HCT116 (cell line): Measurements from ENCODE around the gene USP8. TPM values are rescaled to one million over a fixed set of nuclear protein-coding genes. Genes with fewer than 3 reads are reported as not detected.

ENCODE experiments used
- ATAC-seq: fragments of 200-7000 bp; cut with Tn5 transposase; 2 replicates; pipeline ENCODE4 v1.9.1; 2020; ENCODE audit warnings: mild to moderate bottlenecking, moderate library complexity
- BruUV-seq: library from RNA; stranded (reverse); fragments of 400-500 nt; replicated peaks from 2 replicates; lab custom pipeline; 2021; lab: Mats Ljungman, UMichigan
- CTCF ChIA-PET: fragments of 300-600 bp; sonication (Branson Sonifier 250); formaldehyde crosslinking; loops from one replicate; lab custom pipeline; 2021; ENCODE audit warnings: antibody characterized with exemption; lab: Charles Lee
- POLR2A ChIA-PET: fragments of 300-600, 350-600 bp; sonication (Branson Sonifier 250); formaldehyde crosslinking; loops from one replicate; lab custom pipeline; 2021; ENCODE audit warnings: antibody characterized with exemption; lab: Charles Lee
- RAD21 ChIA-PET, 2 experiments: fragments of 300-600 bp; sonication (Branson Sonifier 250); formaldehyde crosslinking; loops; one replicate each; lab custom pipeline; 2023; ENCODE audit warnings: low total read pairs in 2 of 2; ENCODE audit not compliant: uncharacterized antibody in 2 of 2, unreplicated experiment in 2 of 2, low non-redundant PET in 1 of 2; lab: Charles Lee
- DNase-seq: peaks from one replicate; pipeline ENCODE4 v3.0.0-alpha.2; 2010; ENCODE audit warnings: low read depth, low spot score
- H2AFZ ChIP-seq: fragments of 200-600 bp; shearing (Covaris generic), sonication (generic); 2 replicates; pipeline ENCODE4 v1.6.1; 2017; ENCODE audit warnings: low read depth, mixed run types, mixed read lengths, antibody characterized with exemption, low read length; ENCODE audit not compliant: poor library complexity, severe bottlenecking
- H3K27ac ChIP-seq: 2 replicates; pipeline ENCODE4 v1.5.1; 2012; ENCODE audit warnings: low read depth, low read length
- H3K27me3 ChIP-seq: fragments of 200-600 bp; sonication (generic); 2 replicates; pipeline ENCODE4 v1.6.1; 2016; ENCODE audit warnings: mixed run types, low read length, mixed read lengths; ENCODE audit not compliant: insufficient read depth
- H3K36me3 ChIP-seq, 2 experiments: fragments of 200-500 bp in 1 of 2; fragments of 200-600 bp in 1 of 2; sonication (Bioruptor generic) in 1 of 2; sonication (generic) in 1 of 2; 2 replicates each; pipeline versions ENCODE4 v1.5.1 to v1.6.1; 2014 to 2016; ENCODE audit warnings: low read length in 2 of 2, inconsistent platforms in 1 of 2, mixed read lengths in 1 of 2, mixed run types in 1 of 2; ENCODE audit not compliant: insufficient read depth in 2 of 2, control insufficient read depth in 1 of 2
- H3K4me1 ChIP-seq, 2 experiments: fragments of 200-600 bp in 1 of 2; sonication (generic) in 1 of 2; 2 replicates each; pipeline versions ENCODE4 v1.5.1 to v1.6.1; 2012 to 2017; ENCODE audit warnings: low read length in 2 of 2, inconsistent platforms in 1 of 2, mild to moderate bottlenecking in 1 of 2, mixed read lengths in 1 of 2, mixed run types in 1 of 2, moderate library complexity in 1 of 2; ENCODE audit not compliant: insufficient read depth in 2 of 2, control insufficient read depth in 1 of 2
- H3K4me2 ChIP-seq: fragments of 200-600 bp; sonication (generic); 2 replicates; pipeline ENCODE4 v1.6.1; 2017; ENCODE audit warnings: mixed run types, low read length, mixed read lengths
- H3K4me3 ChIP-seq, 2 experiments: fragments of 200-600 bp in 1 of 2; sonication (generic) in 1 of 2; replicated peaks in 1 of 2; 2 replicates each; pipeline ENCODE4 v1.5.1; 2011 to 2016; ENCODE audit warnings: low read length in 2 of 2, control low read depth in 1 of 2, low read depth in 1 of 2, mild to moderate bottlenecking in 1 of 2, mixed read lengths in 1 of 2, mixed run types in 1 of 2
- H3K79me2 ChIP-seq: fragments of 200-600 bp; sonication (generic); 2 replicates; pipeline ENCODE4 v1.6.1; 2017; ENCODE audit warnings: mild to moderate bottlenecking, mixed run types, low read length, moderate library complexity, mixed read lengths; ENCODE audit not compliant: insufficient read depth
- H3K9ac ChIP-seq: fragments of 200-600 bp; sonication (generic); 2 replicates; pipeline ENCODE4 v1.6.1; 2016; ENCODE audit warnings: low read length, mixed read lengths
- H3K9me2 ChIP-seq: fragments of 200-600 bp; sonication (generic), shearing (Covaris generic); 2 replicates; pipeline ENCODE4 v1.6.1; 2017; ENCODE audit warnings: mixed run types, mild to moderate bottlenecking, moderate library complexity; ENCODE audit not compliant: insufficient read depth
- H3K9me3 ChIP-seq, 2 experiments: fragments of 200-500 bp in 1 of 2; fragments of 200-600 bp in 1 of 2; sonication (Bioruptor generic) in 1 of 2; sonication (generic) in 1 of 2; 2 replicates each; pipeline ENCODE4 v1.6.1; 2014 to 2017; ENCODE audit warnings: low read length in 2 of 2, mixed read lengths in 2 of 2, inconsistent platforms in 1 of 2, low read depth in 1 of 2, mild to moderate bottlenecking in 1 of 2, mixed run types in 1 of 2, moderate library complexity in 1 of 2; ENCODE audit not compliant: control insufficient read depth in 1 of 2, insufficient read depth in 1 of 2
- H4K20me1 ChIP-seq: fragments of 200-600 bp; sonication (generic), shearing (Covaris generic); 2 replicates; pipeline ENCODE4 v1.6.1; 2017; ENCODE audit warnings: mixed run types, mild to moderate bottlenecking, moderate library complexity; ENCODE audit not compliant: insufficient read depth
- CEBPB ChIP-seq: IDR thresholded peaks from 2 replicates; pipeline ENCODE4 v1.6.1; 2012; ENCODE audit warnings: low read depth
- EZH2 ChIP-seq: fragments of 200-600 bp; sonication (generic); IDR thresholded peaks from 2 replicates; pipeline ENCODE4 v1.6.1; 2017; ENCODE audit warnings: antibody characterized with exemption, mixed run types
- RAD21 ChIP-seq: IDR thresholded peaks from 2 replicates; pipeline ENCODE4 v1.6.1; 2012; ENCODE audit warnings: low read depth, mild to moderate bottlenecking
- REST ChIP-seq: IDR thresholded peaks from 2 replicates; pipeline ENCODE4 v1.6.1; 2012; ENCODE audit warnings: low read depth
- SIN3A ChIP-seq: IDR thresholded peaks from 2 replicates; pipeline ENCODE4 v1.6.1; 2012; ENCODE audit warnings: low read depth
- SRF ChIP-seq: IDR thresholded peaks from 2 replicates; pipeline ENCODE4 v1.6.1; 2012; ENCODE audit warnings: low read depth
- TCF7L2 ChIP-seq: IDR thresholded peaks from 2 replicates; pipeline ENCODE4 v1.7.0; 2011; ENCODE audit warnings: borderline replicate concordance, inconsistent platforms; ENCODE audit not compliant: insufficient read depth, insufficient read length; ENCODE audit errors: extremely low read depth
- ZFX ChIP-seq: fragments of 450-650 bp; IDR thresholded peaks from 2 replicates; pipeline ENCODE4 v1.6.1; 2017
- ZNF274 ChIP-seq: fragments of 200-500 bp; sonication (Bioruptor generic); IDR thresholded peaks from 2 replicates; pipeline ENCODE4 v1.6.1; 2014; ENCODE audit warnings: mild to moderate bottlenecking, low read depth, low read length, inconsistent platforms
- intact Hi-C: fragments of 100-400 bp; cut with micrococcal nuclease; formaldehyde crosslinking; loops from 2 replicates; pipeline ENCODE4 v1.10.0; 2022
- total RNA-seq: library from RNA; stranded (reverse); gene quantifications from one replicate; pipeline ENCODE4 v1.2.1, GENCODE V29; 2021; ENCODE audit not compliant: unreplicated experiment

Gene USP8
- total RNA-seq, 1 experiment from 2014 or later = 67.9 TPM

GRCh38 chr15:50531766-50532165, 107.6 kb downstream of the USP8 start:
- Histone ChIP-seq H3K36me3 (no peaks in the 10 kb centered on the region), H2AFZ (no peak overlapping the region), H3K4me3 (no peak overlapping the region), H3K4me1 (no peaks in the 10 kb centered on the region), H3K9me3 (no peaks in the 10 kb centered on the region), H3K27ac (no peak overlapping the region), H4K20me1 (no peaks in the 10 kb centered on the region), H3K9me2 (no peaks in the 10 kb centered on the region), H3K27me3 (no peaks in the 10 kb centered on the region), H3K4me2 (no peak overlapping the region), H3K9ac (no peak overlapping the region), H3K79me2 (no peaks in the 10 kb centered on the region)
- no peak for DNase-seq
- POLR2A ChIA-PET = no interaction called here
- TF ChIP-seq SRF = no peak
- TF ChIP-seq REST = no peak
- no peak for TF ChIP-seq CEBPB
- TF ChIP-seq EZH2 = no peak
- TF ChIP-seq ZNF274 = no peak
- TF ChIP-seq RAD21 = no peak
- TF ChIP-seq ZFX = no peak
- no peak for TF ChIP-seq SIN3A
- TF ChIP-seq TCF7L2 = no peak
- BruUV-seq = no TSS peak
- ATAC-seq = no peak
- CTCF ChIA-PET = no interaction called here
- RAD21 ChIA-PET = no interaction called here
- intact Hi-C loops = no loop called here
